HG02588 (cell line): ENCODE results near the gene GBX1.

Source experiments
- ATAC-seq: cut with Tn5 transposase; IDR thresholded peaks from one replicate; pipeline ENCODE4 v1.9.1; 2021; ENCODE audit warnings: mild to moderate bottlenecking, moderate library complexity; ENCODE audit not compliant: unreplicated experiment

GBX1 gene

GRCh38 chr7:151116603-151117440 is 50.7 kb downstream of the GBX1 start:
- no peak for ATAC-seq

- ATAC-seq: no peak
These were observed 51.6 kb downstream of the GBX1 start for GRCh38 chr7:151115836-151116418.

- no peak for ATAC-seq
These were observed 52.2 kb downstream of the GBX1 start for GRCh38 chr7:151115121-151115835.

GRCh38 chr7:151114151-151115090 is 53.1 kb downstream of the GBX1 start:
- ATAC-seq: no peak

- no peak for ATAC-seq
These were observed 53.9 kb downstream of the GBX1 start for GRCh38 chr7:151113344-151114150.

- ATAC-seq: peak; percentile 76
These were observed 56.4 kb downstream of the GBX1 start for GRCh38 chr7:151110941-151111645.

- no peak for ATAC-seq
These were observed 57.1 kb downstream of the GBX1 start for GRCh38 chr7:151110236-151110940.

- no peak for ATAC-seq
These were observed 58.1 kb downstream of the GBX1 start for GRCh38 chr7:151109094-151110048.

- no peak for ATAC-seq
These were observed 59.6 kb downstream of the GBX1 start for GRCh38 chr7:151107882-151108281.

GRCh38 chr7:151104411-151105235 is 62.9 kb downstream of the GBX1 start:
- no peak for ATAC-seq

GRCh38 chr7:151103973-151104372 is 63.5 kb downstream of the GBX1 start:
- no peak for ATAC-seq

- ATAC-seq: no peak
These were observed 64.5 kb downstream of the GBX1 start for GRCh38 chr7:151102991-151103390.

- ATAC-seq: no peak
These were observed 65.7 kb downstream of the GBX1 start for GRCh38 chr7:151101621-151102396.

- no peak for ATAC-seq
These were observed 66.6 kb downstream of the GBX1 start for GRCh38 chr7:151100921-151101320.

GRCh38 chr7:151099486-151100211 is 67.8 kb downstream of the GBX1 start:
- no peak for ATAC-seq
